WTC11 (cell line): ENCODE results near the gene SCARB2. TPM values are rescaled to one million over a fixed set of nuclear protein-coding genes. Genes with fewer than 3 reads are reported as not detected.

ENCODE experiments used
- ATAC-seq: fragments of 200-7000 bp; cut with Tn5 transposase; 2 replicates; pipeline ENCODE4 v1.10.0; 2021; ENCODE audit warnings: mild to moderate bottlenecking, moderate library complexity
- CTCF ChIA-PET: fragments of 300-600 bp; sonication (Branson Sonifier 250); formaldehyde crosslinking; loops from one replicate; lab custom pipeline; 2021; ENCODE audit warnings: antibody characterized with exemption; lab: Charles Lee
- POLR2A ChIA-PET: fragments of 350-600 bp; sonication (Branson Sonifier 250); formaldehyde crosslinking; loops from one replicate; lab custom pipeline; 2021; ENCODE audit warnings: antibody characterized with exemption; lab: Charles Lee
- DNase-seq: peaks from one replicate; pipeline ENCODE4 v3.0.0; 2021; ENCODE audit warnings: low spot score
- H3K27ac Mint-ChIP-seq: 2 replicates; pipeline ENCODE4 v1.8.0; 2021; ENCODE audit warnings: mixed read lengths
- H3K27me3 Mint-ChIP-seq: 2 replicates; pipeline ENCODE4 v1.8.0; 2021; ENCODE audit warnings: low read depth, mild to moderate bottlenecking, moderate library complexity, mixed read lengths
- H3K36me3 Mint-ChIP-seq: 2 replicates; pipeline ENCODE4 v1.8.0; 2021; ENCODE audit warnings: mixed read lengths
- H3K4me1 Mint-ChIP-seq: 2 replicates; pipeline ENCODE4 v1.8.0; 2022; ENCODE audit warnings: mixed read lengths
- H3K4me3 Mint-ChIP-seq: 2 replicates; pipeline ENCODE4 v1.8.0; 2021; ENCODE audit warnings: mild to moderate bottlenecking, moderate library complexity, mixed read lengths
- H3K9me3 Mint-ChIP-seq: 2 replicates; pipeline ENCODE4 v1.8.0; 2021; ENCODE audit warnings: mixed read lengths
- ARID4B ChIP-seq: sonication (generic); formaldehyde crosslinking; IDR thresholded peaks from 2 replicates; pipeline ENCODE4 v1.8.0; 2023; ENCODE audit warnings: missing genetic modification reagents, mild to moderate bottlenecking, borderline replicate concordance
- ATF1 ChIP-seq: sonication (generic); formaldehyde crosslinking; IDR thresholded peaks from 2 replicates; pipeline ENCODE4 v1.8.1; 2023; ENCODE audit warnings: mild to moderate bottlenecking, moderate library complexity, missing genetic modification reagents
- E2F1 ChIP-seq: sonication (generic); formaldehyde crosslinking; IDR thresholded peaks from 2 replicates; pipeline ENCODE4 v1.8.0; 2022; ENCODE audit warnings: mild to moderate bottlenecking, missing genetic modification reagents
- GABPB1 ChIP-seq: sonication (generic); formaldehyde crosslinking; IDR thresholded peaks from 2 replicates; pipeline ENCODE4 v1.8.1; 2023; ENCODE audit warnings: mild to moderate bottlenecking, missing genetic modification reagents
- HMGXB4 ChIP-seq: sonication (generic); formaldehyde crosslinking; IDR thresholded peaks from 2 replicates; pipeline ENCODE4 v1.8.1; 2023; ENCODE audit warnings: mild to moderate bottlenecking, moderate library complexity, missing genetic modification reagents
- KAT7 ChIP-seq: sonication (generic); formaldehyde crosslinking; IDR thresholded peaks from 2 replicates; pipeline ENCODE4 v1.8.1; 2023; ENCODE audit warnings: missing genetic modification reagents, mild to moderate bottlenecking, borderline replicate concordance
- MAX ChIP-seq: sonication (generic); formaldehyde crosslinking; IDR thresholded peaks from 2 replicates; pipeline ENCODE4 v1.8.0; 2022; ENCODE audit warnings: mild to moderate bottlenecking, missing genetic modification reagents
- NFE2L1 ChIP-seq: sonication (generic); formaldehyde crosslinking; IDR thresholded peaks from 2 replicates; pipeline ENCODE4 v1.8.1; 2023; ENCODE audit warnings: missing genetic modification reagents
- NFYB ChIP-seq: sonication (generic); formaldehyde crosslinking; conservative IDR thresholded peaks from 2 replicates; pipeline ENCODE4 v1.8.0; 2022; ENCODE audit warnings: low read depth, missing genetic modification reagents
- NR1H2 ChIP-seq: sonication (generic); formaldehyde crosslinking; IDR thresholded peaks from 2 replicates; pipeline ENCODE4 v1.9.0; 2021; ENCODE audit warnings: mild to moderate bottlenecking, moderate library complexity, missing genetic modification reagents
- NR3C1 ChIP-seq: sonication (generic); formaldehyde crosslinking; conservative IDR thresholded peaks from 2 replicates; pipeline ENCODE4 v1.8.1; 2023; ENCODE audit warnings: low read depth, mild to moderate bottlenecking, missing genetic modification reagents
- OVOL2 ChIP-seq: fragments of 250-450 bp; sonication (Bioruptor Pico); IDR thresholded peaks from 2 replicates; pipeline ENCODE4 v1.9.0; 2021; ENCODE audit warnings: mild to moderate bottlenecking, borderline replicate concordance
- PREB ChIP-seq: sonication (generic); formaldehyde crosslinking; IDR thresholded peaks from 2 replicates; pipeline ENCODE4 v1.8.1; 2022; ENCODE audit warnings: mild to moderate bottlenecking, missing genetic modification reagents, moderate library complexity, borderline replicate concordance
- TEAD1 ChIP-seq: sonication (generic); formaldehyde crosslinking; IDR thresholded peaks from 2 replicates; pipeline ENCODE4 v1.8.0; 2022; ENCODE audit warnings: mild to moderate bottlenecking, missing genetic modification reagents
- TP53 ChIP-seq: sonication (generic); formaldehyde crosslinking; IDR thresholded peaks from 2 replicates; pipeline ENCODE4 v1.8.1; 2023; ENCODE audit warnings: mild to moderate bottlenecking, missing genetic modification reagents
- ZNF219 ChIP-seq: sonication (generic); formaldehyde crosslinking; IDR thresholded peaks from 2 replicates; pipeline ENCODE4 v1.8.0; 2023; ENCODE audit warnings: missing genetic modification reagents, mild to moderate bottlenecking, borderline replicate concordance
- ZNF671 ChIP-seq: fragments of 250-450 bp; sonication (Bioruptor Pico); IDR thresholded peaks from 2 replicates; pipeline ENCODE4 v1.8.0; 2021; ENCODE audit warnings: mild to moderate bottlenecking
- total RNA-seq: library from RNA; stranded (reverse); gene quantifications from 3 replicates; pipeline ENCODE4 v1.2.3, GENCODE V29; 2021
- TF ChIP-seq, protein P1 (sequence below): sonication (generic); formaldehyde crosslinking; IDR thresholded peaks from 2 replicates; pipeline ENCODE4 v1.8.1; 2023; ENCODE audit warnings: mild to moderate bottlenecking, missing genetic modification reagents, borderline replicate concordance
- TF ChIP-seq, protein P2 (sequence below): sonication (generic); formaldehyde crosslinking; IDR thresholded peaks from 2 replicates; pipeline ENCODE4 v1.8.0; 2023; ENCODE audit warnings: missing genetic modification reagents

SCARB2 gene
- total RNA-seq, 1 experiment from 2014 or later: 38.0 TPM

- no peak for ATAC-seq
- TF ChIP-seq HMGXB4 (CRISPR knock-in tag) (no peak), ZNF671 (no peak), OVOL2 (CRISPR knock-in tag) (no peak)
- POLR2A ChIA-PET: no interaction called here
- Mint-ChIP-seq H3K9me3 (0 out of 2 replicates have a peak, but pooled peaks cover 3% of the 10 kb centered on the region), H3K27me3 (peaks cover 50% of the 10 kb centered on the region), H3K36me3 (no peaks in the 10 kb centered on the region), H3K27ac (no peak overlapping the region), H3K4me3 (peak overlapping the region; percentile 81), H3K4me1 (peaks cover 18% of the 10 kb centered on the region)
- CTCF ChIA-PET: interaction anchor here (0.7 kb wide), 1 partner anchor 73 kb away, joined by 3 read pairs; no protein-coding TSS in a partner anchor
- DNase-seq: no peak
Measured at GRCh38 chr4:76252271-76252653, 38.6 kb upstream of the SCARB2 start.

DNA sequence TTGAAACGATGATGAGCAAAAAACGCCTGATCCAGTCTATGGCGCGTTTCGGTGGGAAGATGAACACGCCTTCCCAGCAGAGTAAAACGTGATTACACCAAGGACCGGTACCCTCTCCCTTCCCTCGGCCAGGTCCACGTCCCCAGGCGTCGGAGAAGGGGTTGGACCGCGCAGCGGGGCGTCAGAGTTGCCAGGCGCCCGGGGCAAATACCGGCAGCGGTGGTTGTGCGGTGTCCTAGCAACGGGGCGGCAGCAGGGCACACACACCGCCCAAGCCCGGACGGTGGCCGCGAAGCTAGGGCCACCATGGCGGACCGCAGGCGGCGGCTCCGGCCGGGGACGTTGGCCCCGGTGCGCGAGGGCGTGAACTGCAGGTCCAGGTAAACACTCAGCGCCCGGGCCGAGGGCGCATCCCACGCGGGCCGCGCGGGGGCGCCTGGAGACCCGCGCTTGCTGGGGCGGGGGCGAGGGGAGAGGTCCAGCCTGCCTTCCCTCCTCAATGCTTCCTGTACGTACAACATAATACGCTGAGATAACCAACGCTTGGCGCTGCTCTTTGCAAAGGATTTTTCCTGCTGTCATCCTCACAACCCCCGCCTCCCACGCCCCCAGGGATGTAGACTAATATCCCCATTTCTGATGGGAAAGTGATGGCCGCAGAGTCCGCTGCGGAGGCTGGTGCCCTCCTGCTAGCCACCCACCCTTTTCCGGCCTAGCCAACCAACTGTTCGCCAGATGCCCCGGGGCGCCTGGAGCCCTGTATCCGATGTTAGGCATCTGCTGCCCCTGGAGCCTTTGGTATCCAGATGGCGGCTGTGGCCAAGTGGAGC, 38.0 kb upstream of the SCARB2 start, which contains the start of gene FAM47E:
Gene FAM47E, plus strand, starts transcription at position 281 of the 830 bp plus-strand sequence. Its CDS starts 26 bp downstream, at position 307.
- ChIA-PET CTCF (interaction anchor here (0.6 to 1.6 kb wide), 2 partner anchors 72 to 126 kb away, joined by 3 to 10 read pairs; no protein-coding TSS in a partner anchor), POLR2A (interaction anchor here (0.6 to 1.1 kb wide), 2 partner anchors 38 to 84 kb away, joined by 3 read pairs; no protein-coding TSS in a partner anchor)
- Mint-ChIP-seq H3K27me3 (peaks cover 50% of the 10 kb centered on the region), H3K4me3 (peak within 1 kb of the TSS; percentile 81), H3K36me3 (no peaks in the 10 kb centered on the region), H3K27ac (no peak within 1 kb of the TSS), H3K9me3 (0 out of 2 replicates have a peak, but pooled peaks cover 3% of the 10 kb centered on the region), H3K4me1 (peaks cover 18% of the 10 kb centered on the region)
- peak; percentile 95 for ATAC-seq
- peak; percentile 96 for DNase-seq
- TF ChIP-seq, protein P1, sequence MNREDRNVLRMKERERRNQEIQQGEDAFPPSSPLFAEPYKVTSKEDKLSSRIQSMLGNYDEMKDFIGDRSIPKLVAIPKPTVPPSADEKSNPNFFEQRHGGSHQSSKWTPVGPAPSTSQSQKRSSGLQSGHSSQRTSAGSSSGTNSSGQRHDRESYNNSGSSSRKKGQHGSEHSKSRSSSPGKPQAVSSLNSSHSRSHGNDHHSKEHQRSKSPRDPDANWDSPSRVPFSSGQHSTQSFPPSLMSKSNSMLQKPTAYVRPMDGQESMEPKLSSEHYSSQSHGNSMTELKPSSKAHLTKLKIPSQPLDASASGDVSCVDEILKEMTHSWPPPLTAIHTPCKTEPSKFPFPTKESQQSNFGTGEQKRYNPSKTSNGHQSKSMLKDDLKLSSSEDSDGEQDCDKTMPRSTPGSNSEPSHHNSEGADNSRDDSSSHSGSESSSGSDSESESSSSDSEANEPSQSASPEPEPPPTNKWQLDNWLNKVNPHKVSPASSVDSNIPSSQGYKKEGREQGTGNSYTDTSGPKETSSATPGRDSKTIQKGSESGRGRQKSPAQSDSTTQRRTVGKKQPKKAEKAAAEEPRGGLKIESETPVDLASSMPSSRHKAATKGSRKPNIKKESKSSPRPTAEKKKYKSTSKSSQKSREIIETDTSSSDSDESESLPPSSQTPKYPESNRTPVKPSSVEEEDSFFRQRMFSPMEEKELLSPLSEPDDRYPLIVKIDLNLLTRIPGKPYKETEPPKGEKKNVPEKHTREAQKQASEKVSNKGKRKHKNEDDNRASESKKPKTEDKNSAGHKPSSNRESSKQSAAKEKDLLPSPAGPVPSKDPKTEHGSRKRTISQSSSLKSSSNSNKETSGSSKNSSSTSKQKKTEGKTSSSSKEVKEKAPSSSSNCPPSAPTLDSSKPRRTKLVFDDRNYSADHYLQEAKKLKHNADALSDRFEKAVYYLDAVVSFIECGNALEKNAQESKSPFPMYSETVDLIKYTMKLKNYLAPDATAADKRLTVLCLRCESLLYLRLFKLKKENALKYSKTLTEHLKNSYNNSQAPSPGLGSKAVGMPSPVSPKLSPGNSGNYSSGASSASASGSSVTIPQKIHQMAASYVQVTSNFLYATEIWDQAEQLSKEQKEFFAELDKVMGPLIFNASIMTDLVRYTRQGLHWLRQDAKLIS: no peak
- TF ChIP-seq MAX (CRISPR knock-in tag) (peak; percentile 78), GABPB1 (CRISPR knock-in tag) (peak; percentile 55; the same call in 1 of the 2 replicates), ZNF219 (CRISPR knock-in tag) (no peak), NR1H2 (no peak), PREB (CRISPR knock-in tag) (no peak), TP53 (CRISPR knock-in tag) (peak; percentile 60; the same call in 1 of the 2 replicates), ARID4B (CRISPR knock-in tag) (0 out of 2 replicates have a peak, but pooled peaks have one; percentile 33), E2F1 (CRISPR knock-in tag) (0 out of 2 replicates have a peak, but pooled peaks have one; percentile 21), TEAD1 (CRISPR knock-in tag) (no peak), NFYB (no peak), NFE2L1 (CRISPR knock-in tag) (peak; percentile 12; the same call in 1 of the 2 replicates), NR3C1 (CRISPR knock-in tag) (peak; percentile 84; the same call in 1 of the 2 replicates), KAT7 (CRISPR knock-in tag) (0 out of 2 replicates have a peak, but pooled peaks have one; percentile 34), ATF1 (CRISPR knock-in tag) (no peak)
- TF ChIP-seq, protein P2, sequence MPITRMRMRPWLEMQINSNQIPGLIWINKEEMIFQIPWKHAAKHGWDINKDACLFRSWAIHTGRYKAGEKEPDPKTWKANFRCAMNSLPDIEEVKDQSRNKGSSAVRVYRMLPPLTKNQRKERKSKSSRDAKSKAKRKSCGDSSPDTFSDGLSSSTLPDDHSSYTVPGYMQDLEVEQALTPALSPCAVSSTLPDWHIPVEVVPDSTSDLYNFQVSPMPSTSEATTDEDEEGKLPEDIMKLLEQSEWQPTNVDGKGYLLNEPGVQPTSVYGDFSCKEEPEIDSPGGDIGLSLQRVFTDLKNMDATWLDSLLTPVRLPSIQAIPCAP: 0 out of 2 replicates have a peak, but pooled peaks have one; percentile 44
